Stimulated activated CD8-positive, alpha-beta memory T cell treated with anti-CD3 and anti-CD28 coated beads, Interleukin-2, amount 100 ng/mL, for 1 hour (primary cell): ENCODE results near the gene ZNF528.

Experiments used
- DNase-seq, 2 donors: peaks; one replicate each; pipeline ENCODE4 v3.0.0-alpha.2; 2020; ENCODE audit warnings: low read depth in 2 of 2

ZNF528 gene

GRCh38 chr19:52397310-52398080, at the start of gene ZNF528:
Gene ZNF528, plus strand, starts transcription at chr19:52397849. Its CDS starts 4,165 bp downstream, at chr19:52402014.
- DNase-seq, result peak; percentile 92

GRCh38 chr19:52351512-52351911, 46.1 kb upstream of the ZNF528 start:
- no peak for DNase-seq

DNA sequence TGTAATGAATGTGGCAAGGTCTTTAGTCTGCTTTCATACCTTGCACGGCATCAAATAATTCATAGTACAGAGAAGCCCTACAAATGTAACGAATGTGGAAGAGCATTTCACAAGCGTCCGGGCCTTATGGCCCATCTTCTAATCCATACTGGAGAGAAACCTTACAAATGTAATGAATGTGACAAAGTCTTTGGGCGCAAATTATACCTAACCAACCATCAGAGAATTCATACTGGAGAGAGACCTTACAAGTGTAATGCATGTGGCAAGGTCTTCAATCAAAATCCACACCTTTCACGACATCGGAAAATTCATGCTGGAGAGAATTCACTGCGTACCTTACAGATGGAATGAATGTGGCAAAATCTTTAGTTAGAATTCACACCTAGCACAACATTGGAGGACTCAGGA, 31.2 kb upstream of the ZNF528 start:
- no peak for DNase-seq

DNA sequence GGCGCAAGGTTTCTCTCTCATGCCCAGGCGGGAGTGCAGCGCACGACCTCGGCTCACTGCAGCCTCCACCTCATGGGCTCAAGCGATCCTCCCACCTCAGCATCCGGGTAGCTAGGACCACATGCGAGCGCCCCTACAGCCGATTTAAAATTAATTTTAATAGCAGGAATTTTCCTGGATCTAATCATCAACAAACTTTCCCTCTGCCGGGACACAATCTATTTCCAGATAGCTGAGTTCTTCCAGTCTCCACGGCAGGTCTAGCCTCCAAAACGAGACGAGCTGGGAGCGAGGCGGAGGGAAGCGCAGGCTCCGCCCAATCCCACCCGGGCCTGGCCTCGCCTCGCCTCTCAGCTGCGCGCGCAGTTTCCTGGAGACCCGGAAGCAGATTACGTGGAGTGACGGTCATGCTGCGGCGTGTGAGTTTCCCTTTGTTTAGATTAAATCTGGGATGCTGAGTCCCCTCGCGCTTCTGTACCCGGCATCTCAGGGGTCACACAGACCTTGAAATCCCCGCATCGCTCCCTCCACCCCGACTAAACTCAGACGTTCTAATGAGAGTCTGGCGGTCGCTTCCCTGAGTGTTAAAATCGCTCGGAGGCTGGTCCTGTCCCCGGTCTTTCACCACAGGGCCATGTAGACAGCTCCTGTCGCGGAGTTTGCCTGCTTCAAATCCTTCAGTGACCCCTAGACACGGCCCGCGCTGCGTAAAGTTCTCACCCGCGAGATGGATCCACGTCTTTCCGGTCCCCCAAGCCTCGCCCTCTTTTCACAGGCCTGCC, 27.9 kb upstream of the ZNF528 start, which contains the start of gene ZNF880:
TSS of gene ZNF880 (plus strand) at position 365 of the 782 bp plus-strand sequence. CDS start at position 408, 43 bp downstream.
- DNase-seq, result peak; percentile 81 to 87

- DNase-seq, result no peak
These were observed 27.3 kb upstream of the ZNF528 start for GRCh38 chr19:52370341-52370710.

GRCh38 chr19:52391135-52391534, 6.5 kb upstream of the ZNF528 start:
- DNase-seq, result no peak

DNA sequence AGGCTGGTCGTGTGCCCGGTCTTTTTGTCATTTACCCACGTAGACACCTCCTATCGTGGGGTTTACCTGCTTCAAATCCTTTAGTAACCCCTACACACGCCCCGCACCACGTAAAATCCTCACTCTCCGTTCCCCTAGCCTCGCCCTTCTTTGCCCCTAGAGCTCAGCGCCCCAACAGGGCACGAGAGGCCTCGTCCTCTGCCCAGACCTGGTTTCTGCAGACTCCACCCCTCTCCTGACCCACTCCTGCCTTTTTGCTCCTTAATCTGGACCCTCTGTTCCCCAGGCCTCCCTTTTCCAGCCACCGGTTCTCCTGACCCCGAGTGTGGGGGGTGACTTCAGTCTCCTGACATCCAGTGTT, 412 bp downstream of the ZNF528 start:
- DNase-seq, result no peak

DNA sequence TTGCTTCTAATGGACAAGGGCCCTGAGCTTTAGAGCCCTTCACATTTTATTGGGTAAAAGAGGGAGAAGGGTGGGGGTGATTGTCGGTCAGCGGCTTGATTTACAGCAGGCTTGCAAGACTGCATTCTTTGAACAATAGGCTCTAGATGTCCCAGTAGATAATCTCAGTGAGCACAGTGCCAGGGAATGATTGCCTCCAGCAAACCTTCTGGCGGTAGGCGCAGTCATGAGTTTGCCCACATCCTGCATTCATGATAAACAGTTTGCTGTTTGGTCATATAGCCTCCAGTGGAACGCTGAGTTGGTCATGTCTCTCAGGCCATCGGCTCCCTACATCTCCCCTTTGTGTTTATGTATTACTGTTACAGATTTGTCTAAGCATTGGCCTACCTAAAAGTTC, 12.6 kb downstream of the ZNF528 start:
- DNase-seq, result no peak

DNA sequence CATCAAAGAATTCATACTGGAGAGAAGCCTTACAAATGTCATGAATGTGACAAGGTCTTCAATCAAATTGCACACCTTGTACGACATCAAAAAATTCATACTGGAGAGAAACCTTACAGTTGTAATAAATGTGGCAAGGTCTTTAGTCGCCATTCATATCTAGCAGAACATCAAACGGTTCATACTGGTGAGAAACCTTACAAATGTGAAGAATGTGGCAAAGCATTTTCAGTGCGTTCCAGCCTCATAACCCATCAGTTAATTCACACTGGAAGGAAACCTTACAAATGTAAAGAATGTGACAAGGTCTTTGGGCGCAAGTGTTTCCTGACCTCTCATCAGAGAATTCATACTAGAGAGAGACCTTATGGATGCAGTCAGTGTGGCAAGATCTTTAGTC, 18.1 kb downstream of the ZNF528 start:
- no peak for DNase-seq

GRCh38 chr19:52428937-52429336, 31.3 kb downstream of the ZNF528 start, which contains the start of gene ZNF534:
Gene ZNF534, plus strand, starts transcription at chr19:52429148. Its CDS starts 2,327 bp downstream, at chr19:52431475.
- no peak for DNase-seq

DNA sequence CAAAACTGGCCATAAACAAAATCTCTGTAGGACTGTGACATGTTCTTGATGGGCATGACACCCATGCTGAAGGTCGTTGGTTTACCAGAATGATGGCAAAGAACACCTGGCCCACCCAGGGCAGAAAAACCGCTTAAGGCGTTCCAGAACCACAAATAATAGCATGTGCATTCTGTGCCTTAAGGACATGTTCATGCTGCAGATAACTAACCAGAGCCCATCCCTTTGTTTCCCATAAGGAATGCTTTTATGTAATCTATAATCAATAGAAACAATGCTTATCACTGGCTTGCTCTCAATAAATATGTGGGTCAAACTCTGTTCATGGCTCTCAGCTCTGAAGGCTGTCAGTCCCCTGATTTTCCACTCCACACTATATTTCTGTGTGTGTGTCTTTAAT, 44.5 kb downstream of the ZNF528 start:
- no peak for DNase-seq

- DNase-seq, result no peak
These were observed 46.9 kb downstream of the ZNF528 start for GRCh38 chr19:52444506-52444905.

DNA sequence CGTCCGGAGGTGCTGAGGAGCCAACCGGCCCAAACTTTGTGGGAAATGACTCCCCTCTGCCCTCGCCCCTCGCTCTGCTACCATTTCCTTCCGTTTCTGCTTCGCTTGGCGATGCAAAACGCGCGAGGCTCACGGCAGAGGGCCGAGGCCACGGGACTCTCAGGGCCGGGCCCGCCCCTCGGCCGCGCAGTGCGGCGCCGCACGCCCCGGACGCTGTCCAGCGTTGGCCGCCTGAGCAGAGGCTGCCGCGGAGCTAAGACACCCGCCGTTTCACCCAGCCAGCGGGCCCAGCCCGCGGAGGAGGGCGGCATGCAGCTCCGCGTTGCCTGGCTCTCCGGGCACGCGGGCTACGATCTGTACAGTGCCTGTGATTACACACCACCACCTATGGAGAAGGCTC, 53.6 kb downstream of the ZNF528 start:
- no peak for DNase-seq

- DNase-seq, result peak; percentile 40 to 44
These were observed 55.9 kb downstream of the ZNF528 start, which contains the start of gene ZNF578 for GRCh38 chr19:52453324-52454094. Gene ZNF578, plus strand, starts transcription at chr19:52453553. Its CDS starts 48,293 bp downstream, at chr19:52501846.

DNA sequence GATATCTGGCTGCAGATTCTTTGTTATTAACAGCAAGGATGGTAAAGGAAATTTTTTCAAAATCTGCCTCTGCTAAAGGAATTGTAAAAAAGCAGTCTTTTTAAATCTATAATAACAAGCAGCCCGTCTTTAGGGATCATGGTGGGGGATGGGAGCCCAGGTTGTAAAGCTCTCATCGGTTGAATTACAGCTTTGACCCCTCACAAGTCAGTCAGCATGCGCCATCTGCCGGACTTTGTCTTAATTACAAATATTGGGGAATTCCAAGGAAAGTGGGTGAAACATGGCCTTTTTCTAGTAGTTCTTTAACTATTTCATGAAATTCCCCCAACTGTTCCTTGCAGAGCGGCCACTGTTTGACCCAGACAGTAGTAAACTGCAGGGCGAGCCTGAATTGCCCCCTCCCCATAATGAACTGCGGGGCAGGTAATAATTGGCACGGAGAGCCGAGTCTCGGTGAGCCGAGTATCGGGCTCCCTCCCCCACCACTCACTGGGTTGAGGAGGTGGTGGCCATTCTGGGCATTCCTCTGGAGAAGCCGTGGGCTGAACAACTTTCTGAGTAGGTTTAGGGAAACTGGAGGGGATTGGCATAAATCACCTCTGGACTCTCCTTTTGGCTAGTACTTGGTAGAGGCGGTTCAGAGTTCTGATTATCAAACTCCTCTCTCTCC, 67.3 kb downstream of the ZNF528 start:
- no peak for DNase-seq
